ENCODE results near the gene VPS9D1.
A peak's percentile ranks its signal among the peaks of the same experiment; 100 is the strongest.

The VPS9D1 gene

GRCh38 chr16:89717688-89718505 is 2.8 kb downstream of the VPS9D1 start:
- TF ChIP-seq, protein P1, sequence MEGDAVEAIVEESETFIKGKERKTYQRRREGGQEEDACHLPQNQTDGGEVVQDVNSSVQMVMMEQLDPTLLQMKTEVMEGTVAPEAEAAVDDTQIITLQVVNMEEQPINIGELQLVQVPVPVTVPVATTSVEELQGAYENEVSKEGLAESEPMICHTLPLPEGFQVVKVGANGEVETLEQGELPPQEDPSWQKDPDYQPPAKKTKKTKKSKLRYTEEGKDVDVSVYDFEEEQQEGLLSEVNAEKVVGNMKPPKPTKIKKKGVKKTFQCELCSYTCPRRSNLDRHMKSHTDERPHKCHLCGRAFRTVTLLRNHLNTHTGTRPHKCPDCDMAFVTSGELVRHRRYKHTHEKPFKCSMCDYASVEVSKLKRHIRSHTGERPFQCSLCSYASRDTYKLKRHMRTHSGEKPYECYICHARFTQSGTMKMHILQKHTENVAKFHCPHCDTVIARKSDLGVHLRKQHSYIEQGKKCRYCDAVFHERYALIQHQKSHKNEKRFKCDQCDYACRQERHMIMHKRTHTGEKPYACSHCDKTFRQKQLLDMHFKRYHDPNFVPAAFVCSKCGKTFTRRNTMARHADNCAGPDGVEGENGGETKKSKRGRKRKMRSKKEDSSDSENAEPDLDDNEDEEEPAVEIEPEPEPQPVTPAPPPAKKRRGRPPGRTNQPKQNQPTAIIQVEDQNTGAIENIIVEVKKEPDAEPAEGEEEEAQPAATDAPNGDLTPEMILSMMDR (IDR thresholded peaks at IDR 0.05; ENCODE audit: low read depth, low read length) = no peak
- DNase-seq (ENCODE audit: low read depth in 2 of 2) = no peak
- H3K4me3 ChIP-seq (replicated peaks in 1 of 2; ENCODE audit: low read depth in 2 of 2, low read length in 2 of 2) = no peak overlapping the region

- TF ChIP-seq, protein P1 (IDR thresholded peaks at IDR 0.05; ENCODE audit: low read depth, low read length) = no peak
- H3K4me3 ChIP-seq (replicated peaks in 1 of 2; ENCODE audit: low read depth in 2 of 2, low read length in 2 of 2) = no peak overlapping the region
- DNase-seq (ENCODE audit: low read depth in 2 of 2) = no peak
These were observed 3.6 kb downstream of the VPS9D1 start for GRCh38 chr16:89716916-89717687.

- TF ChIP-seq, protein P1 (IDR thresholded peaks at IDR 0.05; ENCODE audit: low read depth, low read length) = no peak
- no peak overlapping the region for H3K4me3 ChIP-seq (replicated peaks in 1 of 2; ENCODE audit: low read depth in 2 of 2, low read length in 2 of 2)
- DNase-seq (ENCODE audit: low read depth in 2 of 2) = no peak
These were observed 4.2 kb downstream of the VPS9D1 start for GRCh38 chr16:89716493-89716892.

- DNase-seq (ENCODE audit: low read depth in 2 of 2) = peak; percentile 16 to 37
- peak overlapping the region; percentile 53 to 64 for H3K4me3 ChIP-seq (replicated peaks in 1 of 2; ENCODE audit: low read depth in 2 of 2, low read length in 2 of 2)
- TF ChIP-seq, protein P1 (IDR thresholded peaks at IDR 0.05; ENCODE audit: low read depth, low read length) = no peak
These were observed 8.4 kb downstream of the VPS9D1 start for GRCh38 chr16:89712274-89712781.

GRCh38 chr16:89711601-89712273 is 9.0 kb downstream of the VPS9D1 start:
- H3K4me3 ChIP-seq (replicated peaks in 1 of 2; ENCODE audit: low read depth in 2 of 2, low read length in 2 of 2) = peak overlapping the region; percentile 53 to 64

More at GRCh38 chr16:89711601-89712273, 9.0 kb downstream of the VPS9D1 start:
- DNase-seq (ENCODE audit: low read depth in 2 of 2) = peak; percentile 58 to 76
- TF ChIP-seq, protein P1 (IDR thresholded peaks at IDR 0.05; ENCODE audit: low read depth, low read length) = no peak

All from cardiac fibroblast (primary cell).